Sigmoid colon (tissue), 7 donors: Measurements from ENCODE around the gene ZDHHC22. TPM values are rescaled to one million over a fixed set of nuclear protein-coding genes. Genes with fewer than 3 reads are reported as not detected.

Experiments used
- DNase-seq: peaks from one replicate; pipeline ENCODE4 v3.0.0-alpha.2; 2019
- H3K27ac ChIP-seq, 4 donors: fragments of 200-600 bp; sonication (generic); one replicate each; pipeline ENCODE4 v1.5.1; 2016 to 2019; ENCODE audit warnings: mild to moderate bottlenecking in 1 of 4
- H3K27me3 ChIP-seq, 3 donors: fragments of 200-600 bp; sonication (generic); one replicate each; pipeline ENCODE4 v1.5.1; 2019; ENCODE audit warnings: mild to moderate bottlenecking in 1 of 3
- H3K36me3 ChIP-seq, 4 donors: fragments of 200-600 bp; sonication (generic); one replicate each; pipeline ENCODE4 v1.5.1; 2016 to 2019
- H3K4me1 ChIP-seq, 4 donors: fragments of 200-600 bp; sonication (generic); one replicate each; pipeline ENCODE4 v1.5.1; 2017 to 2019
- H3K4me3 ChIP-seq, 4 donors: fragments of 200-600 bp; sonication (generic); one replicate each; pipeline ENCODE4 v1.5.1; 2017 to 2019; ENCODE audit warnings: mild to moderate bottlenecking in 2 of 4, moderate library complexity in 1 of 4
- H3K9me3 ChIP-seq, 4 donors: fragments of 200-600 bp in 3 of 4; sonication (generic) in 3 of 4; one replicate each; pipeline versions ENCODE4 v1.5.1 to v1.6.1; 2013 to 2019
- CTCF ChIP-seq, 4 experiments: fragments of 450-650 bp in 3 of 4; fragments of 200-600 bp in 1 of 4; IDR thresholded peaks; one replicate each; pipeline ENCODE4 v1.5.1; 2016 to 2019; ENCODE audit warnings: antibody characterized with exemption in 4 of 4, mild to moderate bottlenecking in 3 of 4, moderate library complexity in 2 of 4
- EP300 ChIP-seq, 4 donors: sonication (generic); formaldehyde crosslinking; IDR thresholded peaks; one replicate each; pipeline ENCODE4 v1.6.1; 2017; ENCODE audit warnings: antibody characterized with exemption in 4 of 4
- POLR2A ChIP-seq, 2 donors: fragments of 450-650 bp; IDR thresholded peaks; one replicate each; pipeline ENCODE4 v1.6.1; 2016; ENCODE audit warnings: antibody characterized with exemption in 2 of 2, mild to moderate bottlenecking in 2 of 2, moderate library complexity in 2 of 2
- POLR2AphosphoS5 ChIP-seq, 4 donors: sonication (generic); formaldehyde crosslinking; IDR thresholded peaks; one replicate each; pipeline ENCODE4 v1.6.1; 2017; ENCODE audit warnings: antibody characterized with exemption in 4 of 4
- WGBS, 2 donors: extraction: QIAGEN DNeasy Blood & Tissue Kit; methylation state at CpG; one replicate each; pipeline ENCODE4 v1.1.7; 2013; 5-methylcytosine and 5-hydroxymethylcytosine counted together
- intact Hi-C: fragments of 100-400 bp; cut with DNase I; formaldehyde crosslinking; loops from one replicate; pipeline ENCODE4 v1.15.1; 2023
- polyA plus RNA-seq, 3 donors: library from polyadenylated mRNA; stranded (reverse); fragments of 200-250 nt; gene quantifications; one replicate each; pipeline ENCODE4 v1.2.3, GENCODE V29; 2013
- total RNA-seq, 4 donors: library from RNA; depleted of rRNA; stranded (reverse); fragments of >200 nt; gene quantifications; one replicate each; pipeline ENCODE4 v1.1.0, GENCODE V29; 2016
- donor health status: healthy with polysubstance abuse.
- donor health status: Bipolar disorder and iron deficiency.
- donor health status: healthy.

ZDHHC22 gene
- total and polyA plus RNA-seq, 7 donors, result 0.49 to 1.9 (median 0.95) TPM; not detected in 2

- no peak overlapping the region for H3K4me3 ChIP-seq
- peaks cover 0 to 46% (median 8%) of the 10 kb centered on the region in 4 donors for H3K36me3 ChIP-seq
- intact Hi-C loops, result no loop called here
- TF ChIP-seq POLR2A (IDR thresholded peaks at IDR 0.05) (no peak), POLR2AphosphoS5 (IDR thresholded peaks at IDR 0.05) (no peak), CTCF (IDR thresholded peaks at IDR 0.05) (no peak), EP300 (IDR thresholded peaks at IDR 0.05) (no peak)
- H3K27ac ChIP-seq, result peak overlapping the region; percentile 27 to 63 (median 48)
- peaks cover 0 to 37% (median 35%) of the 10 kb centered on the region in 4 donors for H3K4me1 ChIP-seq
- no peak for DNase-seq
- WGBS, 2 donors, result 45 to 46% methylated on average over 9 of the region's 9 CpGs
- H3K9me3 ChIP-seq, result no peaks in the 10 kb centered on the region
- H3K27me3 ChIP-seq, result peaks cover 0 to 10% (median 0%) of the 10 kb centered on the region in 3 donors
Observed at GRCh38 chr14:77120771-77121743, 20.5 kb downstream of the ZDHHC22 start.

GRCh38 chr14:77119851-77120250, 21.7 kb downstream of the ZDHHC22 start:
- TF ChIP-seq EP300 (IDR thresholded peaks at IDR 0.05) (no peak), POLR2AphosphoS5 (IDR thresholded peaks at IDR 0.05) (no peak), POLR2A (IDR thresholded peaks at IDR 0.05) (no peak), CTCF (IDR thresholded peaks at IDR 0.05) (no peak)

GRCh38 chr14:77116172-77116817, 25.3 kb downstream of the ZDHHC22 start:
- Histone ChIP-seq H3K27ac (no peak overlapping the region), H3K36me3 (peaks cover 16 to 86% (median 37%) of the 10 kb centered on the region in 4 donors), H3K4me3 (no peak overlapping the region), H3K4me1 (peaks cover 0 to 16% (median 14%) of the 10 kb centered on the region in 4 donors), H3K9me3 (no peaks in the 10 kb centered on the region), H3K27me3 (no peaks in the 10 kb centered on the region)
- TF ChIP-seq POLR2A (IDR thresholded peaks at IDR 0.05) (no peak), EP300 (IDR thresholded peaks at IDR 0.05) (no peak), CTCF (IDR thresholded peaks at IDR 0.05) (no peak), POLR2AphosphoS5 (IDR thresholded peaks at IDR 0.05) (no peak)
- DNase-seq, result no peak
- intact Hi-C loops, result no loop called here
- 96 to 97% methylated on average over 2 of the region's 2 CpGs for WGBS, 2 donors

More at GRCh38 chr14:77119851-77120250, 21.7 kb downstream of the ZDHHC22 start:
- H3K27ac ChIP-seq, result peak overlapping the region in 1 of 4 donors; percentile 63
- no peaks in the 10 kb centered on the region for H3K9me3 ChIP-seq
- no peak for DNase-seq
- H3K4me1 ChIP-seq, result peaks cover 0 to 31% (median 29%) of the 10 kb centered on the region in 4 donors
- intact Hi-C loops, result no loop called here
- H3K4me3 ChIP-seq, result no peak overlapping the region
- H3K27me3 ChIP-seq, result no peaks in the 10 kb centered on the region
- 88 to 92% methylated on average over 7 of the region's 7 CpGs for WGBS, 2 donors
- H3K36me3 ChIP-seq, result peaks cover under 1 to 58% (median 13%) of the 10 kb centered on the region in 4 donors

- H3K27me3 ChIP-seq, result no peaks in the 10 kb centered on the region
- no peak overlapping the region for H3K27ac ChIP-seq
- intact Hi-C loops, result no loop called here
- H3K9me3 ChIP-seq, result no peaks in the 10 kb centered on the region
- no peak for DNase-seq
- H3K36me3 ChIP-seq, result peaks cover 16 to 85% (median 37%) of the 10 kb centered on the region in 4 donors
- H3K4me1 ChIP-seq, result peaks cover 0 to 29% (median 22%) of the 10 kb centered on the region in 4 donors
- no peak overlapping the region for H3K4me3 ChIP-seq
- TF ChIP-seq CTCF (IDR thresholded peaks at IDR 0.05), result no peak
- TF ChIP-seq POLR2A (IDR thresholded peaks at IDR 0.05), result no peak
- no peak for TF ChIP-seq EP300 (IDR thresholded peaks at IDR 0.05)
- TF ChIP-seq POLR2AphosphoS5 (IDR thresholded peaks at IDR 0.05), result no peak
- 95% methylated on average over 4 of the region's 4 CpGs for WGBS, 2 donors
Observed at GRCh38 chr14:77114609-77115008, 27.0 kb downstream of the ZDHHC22 start.
